GM12878 (cell line): ENCODE data around the gene ASIC3. TPM values are rescaled to one million over a fixed set of nuclear protein-coding genes. Genes with fewer than 3 reads are reported as not detected.
A peak's percentile ranks its signal among the peaks of the same experiment; 100 is the strongest.

Experiments
- CHD2 ChIP-seq: IDR thresholded peaks from 2 replicates; pipeline ENCODE4 v1.6.1; 2011; ENCODE audit warnings: low read depth, low read length, improper control_type of control experiment, borderline replicate concordance
- NFIC ChIP-seq: IDR thresholded peaks from 2 replicates; pipeline ENCODE4 v1.6.1; 2012; ENCODE audit warnings: low read depth, mild to moderate bottlenecking, inconsistent platforms, low read length, moderate library complexity
- POLR2A ChIP-seq: IDR thresholded peaks from 2 replicates; pipeline ENCODE4 v1.6.1; 2011; ENCODE audit warnings: low read depth, mild to moderate bottlenecking, low read length
- POLR2AphosphoS2 ChIP-seq: IDR thresholded peaks from 2 replicates; pipeline ENCODE4 v1.6.1; 2011; ENCODE audit warnings: low read depth, mild to moderate bottlenecking, low read length, improper control_type of control experiment, moderate library complexity
- SIX5 ChIP-seq: IDR thresholded peaks from 2 replicates; pipeline ENCODE4 v1.6.1; 2011; ENCODE audit warnings: mild to moderate bottlenecking, low read depth, low read length, moderate library complexity; ENCODE audit not compliant: severe bottlenecking
- SPI1 ChIP-seq: IDR thresholded peaks from 2 replicates; pipeline ENCODE4 v1.6.1; 2011; ENCODE audit warnings: low read depth, mild to moderate bottlenecking, low read length, moderate library complexity, borderline replicate concordance; ENCODE audit not compliant: insufficient read depth
- TBL1XR1 ChIP-seq: IDR thresholded peaks from 2 replicates; pipeline ENCODE4 v1.6.1; 2012; ENCODE audit warnings: low read depth, low read length, improper control_type of control experiment
- TCF3 ChIP-seq: IDR thresholded peaks from 2 replicates; pipeline ENCODE4 v1.6.1; 2012; ENCODE audit warnings: low read depth, mild to moderate bottlenecking, low read length, borderline replicate concordance; ENCODE audit not compliant: insufficient read depth
- ZBED1 ChIP-seq: IDR thresholded peaks from 2 replicates; pipeline ENCODE4 v1.6.1; 2016; ENCODE audit warnings: borderline replicate concordance
- polyA plus RNA-seq, 11 experiments: library from polyadenylated mRNA; depleted of rRNA in 4 of 11; unstranded in 6 of 11; stranded (reverse) in 5 of 11; fragments of >200 nt; fragmentation: Nextera tagmentation in 4 of 11; fragmentation: Illumina TruSeq in 1 of 11; extraction: Ambion mirVana in 4 of 11; extraction: Trizol in 1 of 11; gene quantifications; 1 replicate in 1 of 11; 2 replicates in 10 of 11; pipeline versions ENCODE4 v1.2.1 to v1.2.3, GENCODE V29; 2011 to 2016; ENCODE audit warnings: inconsistent platforms in 2 of 11, missing spikeins in 2 of 11, low read depth in 1 of 11
- total RNA-seq, 4 experiments: library from RNA; depleted of rRNA in 3 of 4; stranded (reverse); fragments of >200 nt in 3 of 4; fragmentation: Illumina TruSeq in 1 of 4; extraction: Trizol in 1 of 4; gene quantifications; 2 replicates each; pipeline versions ENCODE4 v1.2.1 to v1.2.3, GENCODE V29; 2013 to 2021
- TF ChIP-seq, protein P1 (sequence below): fragments of 450-650 bp; IDR thresholded peaks from 2 replicates; pipeline ENCODE4 v1.6.1; 2016; ENCODE audit warnings: mild to moderate bottlenecking
- TF ChIP-seq, protein P2 (sequence below): IDR thresholded peaks from 2 replicates; pipeline ENCODE4 v1.6.1; 2011; ENCODE audit warnings: borderline replicate concordance, low read depth, mild to moderate bottlenecking, moderate library complexity, low read length; ENCODE audit not compliant: insufficient read depth, poor library complexity, severe bottlenecking
- TF ChIP-seq, protein P3 (sequence below): IDR thresholded peaks from 2 replicates; pipeline ENCODE4 v1.6.1; 2012; ENCODE audit warnings: low read depth, low read length, improper control_type of control experiment

ASIC3 gene
- total and polyA plus RNA-seq, 10 of the 15 experiments (the other 5 are each of a cell fraction or from before 2014, with no cell fraction given), result 0.07 to 1.0 (median 0.44) TPM; not detected in 4

DNA sequence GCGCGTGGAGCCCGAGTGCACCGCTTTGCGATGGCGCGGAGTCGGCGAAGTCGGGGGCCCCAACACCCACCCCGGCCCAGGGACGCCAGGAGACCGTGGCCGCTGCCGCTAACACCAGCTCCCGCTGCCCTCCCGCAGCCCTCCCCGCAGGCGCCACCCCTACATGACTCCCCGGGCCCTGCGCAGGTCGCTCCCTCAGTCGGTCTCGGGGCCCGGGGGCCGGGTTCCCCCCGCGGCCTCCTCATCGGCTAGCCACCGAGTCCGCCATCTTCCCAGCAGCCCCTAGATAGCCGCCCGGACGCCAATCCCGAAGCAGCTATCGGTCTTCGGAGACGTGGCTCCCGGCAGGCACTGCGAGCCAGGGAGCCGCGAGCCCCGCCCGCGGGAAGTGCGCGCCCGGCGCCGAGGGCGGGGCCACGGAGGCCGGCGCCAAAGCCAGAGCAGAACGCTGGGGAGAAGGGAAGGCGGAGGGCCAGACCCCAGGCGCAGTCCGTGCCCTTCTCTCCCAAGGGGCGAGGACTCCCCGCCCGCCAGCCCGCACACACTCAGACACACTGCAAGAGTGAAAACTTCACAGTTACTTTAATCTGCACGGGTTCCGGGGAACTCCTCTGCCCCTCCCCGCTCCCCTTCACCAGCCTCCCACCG lies 32.3 kb downstream of the ASIC3 start, which contains the start of gene FASTK (continued):
- TF ChIP-seq NFIC (no peak), CHD2 (peak; percentile 69), ZBED1 (peak; percentile 46; the same call in 1 of the 2 replicates), TBL1XR1 (peak; percentile 64; the same call in 1 of the 2 replicates), POLR2A (peak; percentile 91), POLR2AphosphoS2 (peak; percentile 75; the same call in 1 of the 2 replicates), SPI1 (peak; percentile 22; the same call in 1 of the 2 replicates), TCF3 (peak; percentile 34; the same call in 1 of the 2 replicates), SIX5 (peak; percentile 23)
- TF ChIP-seq, protein P1, sequence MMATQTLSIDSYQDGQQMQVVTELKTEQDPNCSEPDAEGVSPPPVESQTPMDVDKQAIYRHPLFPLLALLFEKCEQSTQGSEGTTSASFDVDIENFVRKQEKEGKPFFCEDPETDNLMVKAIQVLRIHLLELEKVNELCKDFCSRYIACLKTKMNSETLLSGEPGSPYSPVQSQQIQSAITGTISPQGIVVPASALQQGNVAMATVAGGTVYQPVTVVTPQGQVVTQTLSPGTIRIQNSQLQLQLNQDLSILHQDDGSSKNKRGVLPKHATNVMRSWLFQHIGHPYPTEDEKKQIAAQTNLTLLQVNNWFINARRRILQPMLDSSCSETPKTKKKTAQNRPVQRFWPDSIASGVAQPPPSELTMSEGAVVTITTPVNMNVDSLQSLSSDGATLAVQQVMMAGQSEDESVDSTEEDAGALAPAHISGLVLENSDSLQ, result peak; percentile 45; the same call in 1 of the 2 replicates
- TF ChIP-seq, protein P2, sequence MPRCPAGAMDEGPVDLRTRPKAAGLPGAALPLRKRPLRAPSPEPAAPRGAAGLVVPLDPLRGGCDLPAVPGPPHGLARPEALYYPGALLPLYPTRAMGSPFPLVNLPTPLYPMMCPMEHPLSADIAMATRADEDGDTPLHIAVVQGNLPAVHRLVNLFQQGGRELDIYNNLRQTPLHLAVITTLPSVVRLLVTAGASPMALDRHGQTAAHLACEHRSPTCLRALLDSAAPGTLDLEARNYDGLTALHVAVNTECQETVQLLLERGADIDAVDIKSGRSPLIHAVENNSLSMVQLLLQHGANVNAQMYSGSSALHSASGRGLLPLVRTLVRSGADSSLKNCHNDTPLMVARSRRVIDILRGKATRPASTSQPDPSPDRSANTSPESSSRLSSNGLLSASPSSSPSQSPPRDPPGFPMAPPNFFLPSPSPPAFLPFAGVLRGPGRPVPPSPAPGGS, result peak; percentile 60
- TF ChIP-seq, protein P3, sequence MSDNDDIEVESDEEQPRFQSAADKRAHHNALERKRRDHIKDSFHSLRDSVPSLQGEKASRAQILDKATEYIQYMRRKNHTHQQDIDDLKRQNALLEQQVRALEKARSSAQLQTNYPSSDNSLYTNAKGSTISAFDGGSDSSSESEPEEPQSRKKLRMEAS, result no peak; the same call in 1 of the 2 replicates
